ENCODE measurements around the gene IGSF9. TPM values are rescaled to one million over a fixed set of nuclear protein-coding genes. Genes with fewer than 3 reads are reported as not detected.

The IGSF9 gene
- total and polyA plus RNA-seq, 10 of the 15 experiments (the other 5 are each of a cell fraction or from before 2014, with no cell fraction given), result 0.04 to 0.07 TPM; not detected in 8

DNA sequence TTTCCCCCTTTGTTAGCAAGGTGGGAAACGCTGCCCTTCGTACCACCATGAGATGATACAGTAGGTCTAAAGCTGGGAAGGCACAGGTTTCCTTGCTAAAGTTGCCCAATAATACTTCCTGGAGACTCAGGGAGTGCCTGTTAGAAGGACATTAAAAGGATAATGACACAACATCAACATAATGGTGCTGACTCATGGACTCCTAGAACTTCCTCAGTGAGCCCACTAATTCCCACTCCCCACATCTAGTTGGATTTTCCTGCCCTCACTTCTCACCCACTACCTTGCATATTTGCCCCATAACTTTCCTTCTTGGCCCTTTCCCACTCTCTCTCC is 62.9 kb downstream of the IGSF9 start (continued):
- TF ChIP-seq, protein P1, sequence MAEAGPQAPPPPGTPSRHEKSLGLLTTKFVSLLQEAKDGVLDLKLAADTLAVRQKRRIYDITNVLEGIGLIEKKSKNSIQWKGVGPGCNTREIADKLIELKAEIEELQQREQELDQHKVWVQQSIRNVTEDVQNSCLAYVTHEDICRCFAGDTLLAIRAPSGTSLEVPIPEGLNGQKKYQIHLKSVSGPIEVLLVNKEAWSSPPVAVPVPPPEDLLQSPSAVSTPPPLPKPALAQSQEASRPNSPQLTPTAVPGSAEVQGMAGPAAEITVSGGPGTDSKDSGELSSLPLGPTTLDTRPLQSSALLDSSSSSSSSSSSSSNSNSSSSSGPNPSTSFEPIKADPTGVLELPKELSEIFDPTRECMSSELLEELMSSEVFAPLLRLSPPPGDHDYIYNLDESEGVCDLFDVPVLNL (IDR thresholded peaks at IDR 0.05; ENCODE audit: low read depth, low read length), result no peak
- TF ChIP-seq GATAD2B (conservative IDR thresholded peaks at IDR 0.05; ENCODE audit: low read depth), result no peak
- no peak for TF ChIP-seq JUNB (IDR thresholded peaks at IDR 0.05)
- TF ChIP-seq PAX8 (IDR thresholded peaks at IDR 0.05), result no peak
- TF ChIP-seq ZNF24 (IDR thresholded peaks at IDR 0.05), result no peak
- TF ChIP-seq ELK1 (IDR thresholded peaks at IDR 0.05; ENCODE audit: low read depth, low read length), result no peak
- TF ChIP-seq TBL1XR1 (IDR thresholded peaks at IDR 0.05; ENCODE audit: low read depth, low read length), result no peak
- TF ChIP-seq SREBF2 (IDR thresholded peaks at IDR 0.05; ENCODE audit: low read length), result no peak

GRCh38 chr1:159881622-159882526 is 63.5 kb downstream of the IGSF9 start:
- no peak for TF ChIP-seq POLR2A (IDR thresholded peaks at IDR 0.05; ENCODE audit: low read depth, low read length)
- TF ChIP-seq, protein P2, sequence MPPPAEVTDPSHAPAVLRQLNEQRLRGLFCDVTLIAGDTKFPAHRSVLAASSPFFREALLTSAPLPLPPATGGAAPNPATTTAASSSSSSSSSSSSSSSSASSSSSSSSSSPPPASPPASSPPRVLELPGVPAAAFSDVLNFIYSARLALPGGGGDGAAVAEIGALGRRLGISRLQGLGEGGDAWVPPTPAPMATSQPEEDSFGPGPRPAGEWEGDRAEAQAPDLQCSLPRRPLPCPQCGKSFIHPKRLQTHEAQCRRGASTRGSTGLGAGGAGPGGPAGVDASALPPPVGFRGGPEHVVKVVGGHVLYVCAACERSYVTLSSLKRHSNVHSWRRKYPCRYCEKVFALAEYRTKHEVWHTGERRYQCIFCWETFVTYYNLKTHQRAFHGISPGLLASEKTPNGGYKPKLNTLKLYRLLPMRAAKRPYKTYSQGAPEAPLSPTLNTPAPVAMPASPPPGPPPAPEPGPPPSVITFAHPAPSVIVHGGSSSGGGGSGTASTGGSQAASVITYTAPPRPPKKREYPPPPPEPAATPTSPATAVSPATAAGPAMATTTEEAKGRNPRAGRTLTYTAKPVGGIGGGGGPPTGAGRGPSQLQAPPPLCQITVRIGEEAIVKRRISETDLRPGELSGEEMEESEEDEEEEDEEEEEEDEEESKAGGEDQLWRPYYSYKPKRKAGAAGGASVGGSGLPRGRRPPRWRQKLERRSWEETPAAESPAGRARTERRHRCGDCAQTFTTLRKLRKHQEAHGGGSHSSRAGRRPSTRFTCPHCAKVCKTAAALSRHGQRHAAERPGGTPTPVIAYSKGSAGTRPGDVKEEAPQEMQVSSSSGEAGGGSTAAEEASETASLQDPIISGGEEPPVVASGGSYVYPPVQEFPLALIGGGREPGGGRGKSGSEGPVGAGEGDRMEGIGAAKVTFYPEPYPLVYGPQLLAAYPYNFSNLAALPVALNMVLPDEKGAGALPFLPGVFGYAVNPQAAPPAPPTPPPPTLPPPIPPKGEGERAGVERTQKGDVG (CRISPR knock-in tag; IDR thresholded peaks at IDR 0.05), result no peak
- 57% methylated on average over 5 of the region's 6 CpGs for WGBS (ENCODE audit: insufficient coverage, insufficient replicate concordance, low lambda C conversion rate, missing lambda C conversion rate)
- Histone ChIP-seq H3K4me2 (ENCODE audit: control insufficient read depth, insufficient read depth) (no peak overlapping the region), H2AFZ (ENCODE audit: control insufficient read depth, low read depth, low read length) (no peak overlapping the region), H3K4me3 (no peak overlapping the region), H3K36me3 (ENCODE audit: control insufficient read depth in 2 of 2, insufficient read depth in 2 of 2, low read length in 1 of 2) (no peaks in the 10 kb centered on the region), H3K9ac (ENCODE audit: control insufficient read depth, insufficient read depth, low read length) (no peak overlapping the region), H3K79me2 (ENCODE audit: control insufficient read depth, insufficient read depth, low read length) (no peaks in the 10 kb centered on the region), H3K27ac (ENCODE audit: control insufficient read depth, insufficient read depth) (no peak overlapping the region), H3K27me3 (replicated peaks in 1 of 2; ENCODE audit: control insufficient read depth in 2 of 2, insufficient read depth in 2 of 2, low read length in 1 of 2) (no peaks in the 10 kb centered on the region), H4K20me1 (ENCODE audit: control insufficient read depth, insufficient read depth) (no peaks in the 10 kb centered on the region), H3K4me1 (ENCODE audit: control insufficient read depth, insufficient read depth, low read length) (no peaks in the 10 kb centered on the region), H3K9me3 (replicated peaks; ENCODE audit: control insufficient read depth, insufficient read depth, low read length) (no peaks in the 10 kb centered on the region)
- FAIRE-seq, result no peak
- in situ Hi-C loops (cut with MboI) (no loop called here), intact Hi-C loops (cut with micrococcal nuclease; ENCODE audit: unreplicated experiment) (no loop called here)
- SMC1A ChIA-PET (ENCODE audit: uncharacterized antibody, unreplicated experiment), result interaction anchor here (1.2 to 2.7 kb wide), 3 partner anchors 8 to 83 kb away, joined by 3 to 15 read pairs (median 8); no protein-coding TSS in a partner anchor
- POLR2A ChIA-PET, result no interaction called here
- BruUV-seq (replicated peaks), result no TSS peak
- DNase-seq (ENCODE audit: low read depth, low spot score), result no peak
- CTCF ChIA-PET, result interaction anchor here (5.0 kb wide), 1 partner anchor 83 kb away, joined by 23 read pairs; no protein-coding TSS in a partner anchor
- ATAC-seq, result no peak
- RAD21 ChIA-PET (ENCODE audit: unreplicated experiment), result interaction anchor here (1.2 kb wide), 1 partner anchor 126 kb away, joined by 4 read pairs; no protein-coding TSS in a partner anchor
